Stimulated activated CD4-positive, alpha-beta T cell treated with anti-CD3 and anti-CD28 coated beads, Interleukin-4, amount 100 ng/mL, for 4 hours (primary cell): ENCODE data around the gene NAGPA.

ENCODE experiments used
- DNase-seq, 2 experiments: peaks; one replicate each; pipeline ENCODE4 v3.0.0-alpha.2; 2020

Gene NAGPA

DNA sequence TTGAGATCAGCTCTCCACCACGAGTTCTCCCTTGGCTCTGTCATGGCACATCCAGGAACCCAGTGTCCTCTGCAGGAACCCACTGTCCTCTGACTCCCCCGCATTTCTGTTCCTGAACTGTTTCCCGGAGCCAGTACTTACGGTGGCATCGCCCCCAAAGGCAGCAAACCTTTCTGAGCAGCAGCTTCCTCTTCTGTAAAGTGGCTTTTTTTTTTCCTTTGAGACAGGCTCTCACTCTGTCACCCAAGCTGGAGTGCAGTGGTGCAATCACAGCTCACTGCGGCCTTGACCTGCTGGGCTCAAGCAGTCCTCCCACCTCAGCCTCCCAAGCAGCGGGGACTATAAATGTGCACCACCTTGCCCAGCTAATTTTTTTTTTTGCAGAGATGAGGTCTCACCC lies 32.2 kb downstream of the NAGPA start:
- DNase-seq: no peak

DNA sequence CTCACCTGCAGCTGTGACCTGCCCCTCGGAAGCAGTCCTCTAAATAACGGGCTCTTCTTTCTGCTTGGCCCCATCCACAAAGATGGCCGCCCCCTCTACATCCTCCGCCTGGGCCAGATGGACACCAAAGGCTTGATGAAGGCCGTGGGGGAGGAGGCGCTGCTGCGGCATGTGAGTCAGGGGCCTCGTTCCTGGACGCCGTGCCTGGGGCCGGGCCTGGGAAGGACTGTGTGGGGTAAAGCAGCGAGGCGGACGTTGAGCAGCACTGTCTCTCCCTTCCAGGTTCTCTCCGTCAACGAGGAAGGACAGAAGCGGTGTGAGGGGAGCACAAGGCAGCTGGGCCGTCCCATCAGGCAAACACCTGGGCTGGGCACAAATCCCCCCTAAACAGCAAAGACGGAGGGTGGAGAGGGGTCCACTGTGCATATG lies 33.1 kb downstream of the NAGPA start:
- no peak for DNase-seq

- DNase-seq: no peak
Measured at GRCh38 chr16:4994719-4995434, 38.9 kb downstream of the NAGPA start.

DNA sequence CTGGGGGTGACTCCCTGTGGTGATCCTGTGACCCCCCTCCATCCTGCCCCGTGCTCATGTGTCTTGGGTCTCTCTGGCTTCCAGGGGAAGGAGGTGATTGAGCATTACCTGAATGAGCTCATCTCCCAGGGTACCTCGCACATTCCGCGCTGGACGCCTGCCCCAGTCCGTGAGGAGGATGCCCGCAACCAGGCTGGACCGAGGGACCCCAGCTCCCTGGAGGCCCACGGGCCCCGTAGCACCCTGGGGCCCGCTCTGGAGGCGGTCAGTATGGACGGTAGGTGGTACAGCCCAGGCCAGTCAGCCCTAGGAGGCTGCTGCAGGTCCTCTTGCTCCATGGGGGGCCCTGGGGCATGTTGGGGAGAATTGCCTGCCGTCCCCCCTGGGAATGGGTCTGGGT lies 42.0 kb downstream of the NAGPA start:
- DNase-seq: no peak

DNA sequence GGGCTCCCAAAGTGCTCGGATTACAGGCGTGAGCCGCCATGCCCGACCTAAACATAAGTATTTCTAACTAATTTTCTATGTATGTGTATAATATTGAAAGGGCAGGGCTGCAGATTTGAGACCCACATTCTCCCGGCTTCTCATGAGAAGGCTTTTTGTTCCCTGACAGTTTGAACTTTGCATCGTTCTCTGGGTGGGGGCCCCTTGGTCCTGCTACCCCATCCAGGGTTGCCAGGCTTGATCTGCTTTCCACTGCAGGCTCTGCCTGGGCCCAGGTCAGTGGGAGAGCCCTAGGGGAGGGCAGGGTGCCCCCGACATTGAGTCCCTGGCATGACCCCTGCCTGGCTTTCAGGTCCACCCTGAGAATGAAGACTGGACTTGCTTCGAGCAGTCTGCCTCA lies 43.3 kb downstream of the NAGPA start:
- DNase-seq: no peak

- DNase-seq: no peak
Measured at GRCh38 chr16:4989391-4990006, 44.2 kb downstream of the NAGPA start.

DNA sequence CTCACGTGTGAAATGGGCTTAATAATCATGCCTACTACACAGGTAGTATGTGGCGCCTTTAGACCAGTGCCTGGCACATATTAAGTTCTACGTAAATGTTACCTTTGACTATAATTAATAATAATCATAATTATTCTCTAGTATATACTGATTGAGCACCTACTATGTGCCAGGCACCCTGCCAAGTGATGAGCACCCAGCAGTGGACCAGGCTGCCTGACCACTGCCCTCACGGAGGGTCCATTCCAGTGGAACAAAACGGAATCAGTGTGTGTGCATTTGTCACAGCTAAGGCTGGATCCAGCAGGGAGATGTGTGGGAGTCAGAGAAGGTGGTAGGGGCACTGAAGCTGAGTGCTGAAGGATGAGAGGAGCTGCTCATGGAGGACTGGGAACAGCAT lies 45.1 kb downstream of the NAGPA start:
- DNase-seq: no peak

DNA sequence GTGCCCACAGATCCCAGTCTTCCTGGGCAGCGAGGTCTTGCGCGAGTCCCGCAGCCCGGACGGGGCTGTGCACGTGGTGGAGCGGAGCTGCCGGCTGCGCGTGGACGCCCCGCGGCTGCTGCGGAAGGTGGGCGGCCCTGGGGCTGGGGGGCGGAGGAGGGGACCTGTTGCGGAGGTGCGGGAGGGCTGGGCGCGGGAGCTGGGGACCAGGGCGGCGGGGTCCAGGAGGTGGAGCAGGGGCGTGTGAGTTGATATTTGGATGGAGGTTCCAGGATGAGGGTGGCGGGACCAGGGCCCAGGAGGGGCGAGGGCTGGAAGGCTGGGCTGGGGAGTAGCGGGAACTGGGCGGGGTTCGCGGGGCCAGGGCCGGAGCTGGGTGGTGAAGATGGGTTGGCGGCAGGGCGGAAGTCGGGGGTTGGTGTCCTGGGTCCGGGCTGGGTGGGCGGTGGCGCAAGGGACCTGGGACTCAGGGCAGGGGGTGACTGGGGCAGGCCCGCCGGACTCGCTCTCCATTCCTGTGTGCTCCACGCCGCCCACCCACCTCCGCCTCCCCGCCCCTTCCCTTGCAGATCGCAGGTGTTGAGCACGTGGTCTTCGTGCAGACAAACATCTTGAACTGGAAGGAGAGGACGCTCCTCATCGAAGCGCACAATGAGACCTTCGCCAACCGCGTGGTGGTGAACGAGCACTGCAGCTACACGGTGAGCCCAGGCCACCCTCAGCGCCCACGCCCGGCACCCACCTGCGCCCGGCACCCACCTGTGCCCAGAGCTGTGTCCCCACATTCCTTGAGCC lies 46.0 kb downstream of the NAGPA start:
- DNase-seq: peak in 1 of 2 experiments; percentile 7

DNA sequence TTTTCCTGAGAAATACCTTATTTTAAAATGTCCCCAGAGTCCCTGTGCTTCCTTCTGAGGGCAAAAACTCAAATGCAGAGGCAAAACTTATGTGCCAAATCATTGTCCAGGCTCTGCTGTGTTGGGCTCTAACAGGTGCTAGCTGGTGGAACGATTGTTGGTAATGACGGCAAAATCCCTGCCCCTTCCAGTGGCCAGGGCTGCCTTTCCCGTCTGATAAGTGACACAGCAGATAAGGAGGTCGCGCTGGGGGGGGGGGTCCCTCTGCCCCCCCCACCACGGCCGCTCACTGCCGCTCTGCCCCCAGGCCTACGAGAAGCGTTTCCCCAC lies 46.5 kb downstream of the NAGPA start:
- DNase-seq: no peak

- DNase-seq: no peak
Measured at GRCh38 chr16:4984174-4984990, 49.4 kb downstream of the NAGPA start.

- DNase-seq: no peak
Measured at GRCh38 chr16:4982056-4982867, 51.5 kb downstream of the NAGPA start.

GRCh38 chr16:4981473-4981872 lies 52.3 kb downstream of the NAGPA start:
- DNase-seq: no peak

- DNase-seq: no peak
Measured at GRCh38 chr16:4980691-4981090, 53.0 kb downstream of the NAGPA start.

DNA sequence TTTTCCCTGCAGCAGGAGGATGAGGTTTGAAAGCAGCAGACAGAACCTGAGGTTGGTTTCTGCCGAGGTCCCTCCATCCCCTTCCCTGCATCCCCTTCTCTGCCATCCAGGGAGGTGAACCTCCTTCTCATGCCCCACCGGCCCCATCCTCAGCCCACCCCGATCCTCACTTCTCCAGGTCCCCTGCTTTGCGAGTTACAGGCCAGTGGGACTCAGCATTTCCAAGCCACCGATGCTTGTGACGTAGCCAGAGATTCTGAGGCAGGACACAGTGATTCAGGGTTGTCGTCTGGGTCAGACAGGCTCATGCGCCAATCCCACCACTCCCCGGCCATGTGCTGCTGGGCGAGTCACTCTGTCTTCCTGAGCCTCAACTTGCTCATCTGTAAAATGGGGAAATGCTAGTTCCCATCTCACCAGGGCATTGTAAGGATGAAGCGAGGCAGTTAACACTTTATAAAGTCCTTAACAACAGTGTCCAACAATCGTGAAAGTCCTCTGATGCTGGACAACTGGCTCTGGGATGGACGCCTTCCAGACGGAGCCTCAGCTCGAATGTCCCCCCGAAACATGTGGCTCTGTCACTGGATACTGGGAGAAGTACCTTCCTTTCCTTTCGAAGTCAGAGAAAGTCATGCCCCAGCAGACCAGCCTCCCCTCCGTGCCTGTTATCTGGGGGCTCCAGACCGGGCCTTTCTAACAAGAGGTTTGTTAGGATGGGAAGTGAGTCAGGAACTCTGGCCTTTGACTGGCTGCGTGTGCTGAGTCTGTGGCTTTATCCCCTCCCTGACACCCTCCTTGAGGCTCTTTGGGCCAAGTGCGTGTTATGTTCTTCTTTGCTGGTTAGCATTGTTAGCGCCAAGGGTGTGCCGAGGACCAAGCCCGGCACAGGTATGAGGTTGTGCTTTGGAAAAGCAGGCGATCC lies 53.7 kb downstream of the NAGPA start:
- no peak for DNase-seq

DNA sequence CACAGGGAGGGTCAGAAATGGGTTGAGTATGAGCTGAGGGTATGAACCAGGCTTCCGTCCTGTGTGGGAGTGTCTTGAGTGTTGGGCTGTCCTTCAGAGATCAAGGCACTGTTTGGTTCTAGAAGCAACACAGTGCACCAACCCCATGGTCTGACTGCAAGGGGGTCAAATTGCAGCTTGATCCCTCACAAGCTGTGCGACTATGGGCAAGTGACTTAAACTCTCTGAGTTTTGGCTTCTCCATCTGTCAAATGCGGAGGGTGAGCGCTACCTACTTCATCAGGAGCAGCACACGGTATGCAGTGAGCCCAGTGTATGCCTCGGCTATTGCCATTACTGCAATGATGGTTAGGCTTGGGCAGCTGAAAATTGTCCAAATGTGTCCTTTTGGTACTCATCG lies 54.6 kb downstream of the NAGPA start:
- no peak for DNase-seq

- no peak for DNase-seq
Measured at GRCh38 chr16:4976611-4977145, 57.1 kb downstream of the NAGPA start.

GRCh38 chr16:4976079-4976478 lies 57.7 kb downstream of the NAGPA start:
- DNase-seq: no peak
